Measurements from ENCODE around the gene NRXN3.

NRXN3 gene

GRCh38 chr14:79468486-79468885 lies 1298.3 kb downstream of the NRXN3 start:
- no peak for DNase-seq (ENCODE audit: low spot score)

DNA sequence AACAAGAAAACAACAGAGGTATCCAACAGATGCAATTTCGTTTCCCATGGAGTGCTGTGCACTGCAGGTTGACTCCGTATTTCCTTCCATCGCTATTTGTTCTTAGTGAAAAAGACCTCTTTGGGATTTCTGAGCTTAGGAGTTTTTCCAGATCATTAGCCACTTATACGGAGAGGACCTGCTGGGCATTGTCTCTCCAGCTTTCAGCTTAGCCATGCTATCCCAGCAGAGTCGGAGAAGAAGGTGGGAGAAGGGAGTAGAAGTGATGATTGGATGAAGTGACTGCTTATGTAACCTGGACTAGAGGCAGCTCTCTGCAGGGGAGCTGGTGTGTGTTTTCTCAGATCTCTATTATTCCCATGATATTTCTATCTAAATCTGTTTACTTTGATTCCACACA lies 1303.5 kb downstream of the NRXN3 start:
- DNase-seq (ENCODE audit: low spot score), result no peak

- no peak for DNase-seq (ENCODE audit: low spot score)
Observed at GRCh38 chr14:79475887-79476532, 1305.8 kb downstream of the NRXN3 start.

DNA sequence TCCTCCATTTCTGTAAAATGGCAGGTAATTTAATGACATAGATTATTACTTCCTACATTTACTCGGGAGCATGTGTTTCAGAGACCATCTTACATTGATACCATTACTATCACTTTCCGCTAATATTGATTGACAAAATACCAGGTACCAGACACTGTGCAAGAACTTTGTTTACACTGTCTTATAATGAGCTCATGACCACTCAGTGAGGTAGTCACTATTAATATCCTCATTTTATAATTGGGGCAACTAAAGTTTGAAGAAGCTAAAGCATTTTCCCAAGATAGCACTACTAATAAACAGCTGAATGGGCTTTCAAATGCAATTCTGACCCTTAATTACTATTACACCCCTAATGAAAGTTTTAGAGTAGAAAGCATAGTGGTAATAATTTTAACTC lies 1306.4 kb downstream of the NRXN3 start:
- DNase-seq (ENCODE audit: low spot score), result no peak

DNA sequence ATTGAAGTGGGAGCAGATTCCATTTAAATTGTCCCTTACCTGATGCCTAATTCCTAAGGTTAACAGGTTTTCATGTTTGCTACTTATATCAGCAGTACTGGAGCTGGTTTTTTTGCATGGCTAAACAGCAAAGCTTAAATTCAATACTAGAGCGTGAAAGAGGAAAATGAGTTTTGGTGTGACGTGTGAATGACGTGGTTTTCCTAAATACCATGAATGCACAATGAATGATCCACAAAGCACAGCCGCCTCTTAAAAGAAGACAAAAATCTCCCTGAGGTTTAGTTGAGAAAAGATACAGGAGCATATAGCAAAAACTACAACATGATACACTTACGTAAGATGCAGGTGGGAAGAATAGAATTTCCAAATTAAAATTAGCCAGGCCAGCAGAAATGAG lies 1310.0 kb downstream of the NRXN3 start:
- no peak for DNase-seq (ENCODE audit: low spot score)

GRCh38 chr14:79482825-79483224 lies 1312.7 kb downstream of the NRXN3 start:
- no peak for DNase-seq (ENCODE audit: low spot score)

DNA sequence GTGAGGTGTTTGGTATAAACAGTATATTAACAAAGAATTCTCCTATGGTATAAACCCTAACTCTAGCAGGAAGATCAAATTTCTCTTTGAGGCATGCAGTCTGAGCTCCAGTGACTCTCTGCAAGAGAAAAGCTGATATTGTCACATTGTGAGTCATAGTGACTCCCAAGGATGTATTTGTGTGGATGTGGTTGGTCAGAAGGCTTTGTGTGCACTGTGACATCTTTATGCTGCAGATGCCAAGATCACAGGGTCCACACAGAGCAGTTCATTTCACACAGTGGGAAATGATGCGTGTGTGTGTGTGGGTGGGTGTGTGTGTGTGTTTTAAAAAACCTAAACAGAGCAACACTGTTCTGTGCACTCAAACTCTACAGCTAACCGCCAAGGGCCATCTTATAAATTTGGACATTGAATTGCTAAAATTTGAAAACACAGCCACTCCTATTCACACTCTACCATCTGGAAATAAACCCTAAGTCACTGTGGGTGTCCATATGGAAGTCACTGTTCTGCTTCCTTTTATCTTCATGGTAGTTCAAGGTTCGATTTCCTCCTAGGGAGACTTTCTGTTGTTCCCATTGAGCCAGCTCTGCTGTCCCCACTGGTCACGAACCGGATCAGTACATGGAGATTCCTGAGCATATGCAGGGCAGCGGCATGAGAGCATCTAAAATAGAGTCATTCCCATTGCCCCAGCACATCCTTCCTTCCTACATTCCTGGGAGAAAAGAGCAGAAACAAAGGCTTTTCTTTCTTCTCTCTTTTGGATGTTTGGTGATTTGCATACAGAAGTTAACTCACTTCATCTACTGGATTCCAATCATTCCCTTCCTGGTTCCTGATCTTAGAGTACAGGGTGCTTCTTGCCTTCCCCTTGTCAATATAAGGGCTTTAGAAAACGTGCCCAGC lies 1313.6 kb downstream of the NRXN3 start:
- DNase-seq (ENCODE audit: low spot score), result no peak

DNA sequence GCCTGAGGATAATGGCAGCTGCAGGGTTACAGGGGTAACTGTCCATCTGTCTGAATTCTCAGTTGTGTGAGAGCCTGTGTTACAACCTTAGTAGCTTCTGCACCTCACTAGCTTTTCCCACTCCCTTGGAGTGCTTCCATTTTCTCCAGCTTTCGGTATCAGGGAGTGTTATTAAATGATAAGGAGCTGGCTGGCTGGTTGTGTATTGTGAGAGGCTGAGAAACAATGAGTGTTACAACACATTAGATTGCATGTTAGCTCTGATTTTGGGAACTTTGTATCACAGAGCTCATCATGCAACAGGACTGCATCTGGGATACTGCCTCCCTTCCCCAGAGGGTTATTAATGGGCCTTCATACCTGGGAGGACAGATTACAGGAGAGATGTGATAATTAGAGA lies 1317.5 kb downstream of the NRXN3 start:
- DNase-seq (ENCODE audit: low spot score), result no peak

- DNase-seq (ENCODE audit: low spot score), result no peak
Observed at GRCh38 chr14:79491161-79491560, 1321.0 kb downstream of the NRXN3 start.

- no peak for DNase-seq (ENCODE audit: low spot score)
Observed at GRCh38 chr14:79493081-79493645, 1323.0 kb downstream of the NRXN3 start.

GRCh38 chr14:79496701-79497100 lies 1326.5 kb downstream of the NRXN3 start:
- no peak for DNase-seq (ENCODE audit: low spot score)

- DNase-seq (ENCODE audit: low spot score), result no peak
Observed at GRCh38 chr14:79500489-79500888, 1330.3 kb downstream of the NRXN3 start.

DNA sequence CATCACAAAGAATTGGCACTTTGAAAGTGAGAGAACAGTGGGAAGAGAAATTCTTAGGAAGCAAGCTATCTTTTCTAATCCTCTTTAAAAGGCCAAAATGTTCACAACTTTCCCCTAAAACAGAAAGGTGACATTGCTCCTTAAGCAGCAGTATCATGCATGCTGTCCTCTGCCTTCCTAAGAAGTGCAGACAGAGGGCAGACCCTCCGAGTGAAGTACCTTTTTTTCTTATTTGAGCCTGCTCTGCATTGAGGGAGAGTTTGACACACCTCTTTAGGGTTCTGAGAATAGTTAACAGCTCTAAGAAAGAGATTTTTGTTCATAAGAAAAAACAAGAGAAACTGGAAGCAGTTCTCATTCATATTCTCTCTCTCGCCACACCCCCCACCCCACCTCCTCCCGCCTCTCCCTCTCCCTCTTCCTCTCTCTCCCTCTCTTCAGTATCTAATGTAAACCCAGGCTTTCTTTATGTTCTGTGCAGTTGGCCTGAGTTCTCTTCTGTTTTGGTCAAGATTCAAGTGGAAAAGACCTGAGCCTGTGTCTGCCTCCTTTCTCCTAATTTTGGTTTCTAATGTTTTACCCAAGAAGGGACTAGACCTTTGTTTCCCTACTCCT lies 1332.1 kb downstream of the NRXN3 start:
- no peak for DNase-seq (ENCODE audit: low spot score)

- no peak for DNase-seq (ENCODE audit: low spot score)
Observed at GRCh38 chr14:79502751-79503148, 1332.6 kb downstream of the NRXN3 start.

- DNase-seq (ENCODE audit: low spot score), result no peak
Observed at GRCh38 chr14:79510659-79511058, 1340.5 kb downstream of the NRXN3 start.

DNA sequence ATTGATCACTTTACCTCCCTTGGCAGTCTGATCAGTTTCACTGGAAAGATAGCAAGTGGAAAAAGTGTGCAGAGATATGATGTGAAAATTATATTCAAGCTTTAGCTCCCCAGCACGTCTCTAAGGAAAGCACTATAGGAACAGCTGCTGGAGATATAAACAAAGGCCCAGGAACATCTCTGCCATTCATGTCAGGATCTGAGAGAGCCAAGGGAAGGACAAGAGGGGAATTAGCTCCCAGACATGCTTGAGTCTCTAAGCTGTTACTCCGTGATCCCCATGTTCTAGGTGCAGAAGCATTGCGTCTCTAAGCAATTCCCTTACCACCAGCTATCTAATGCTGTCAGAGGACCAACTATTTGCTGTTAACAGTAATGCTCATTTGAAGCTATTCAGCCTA lies 1341.0 kb downstream of the NRXN3 start:
- no peak for DNase-seq (ENCODE audit: low spot score)

DNA sequence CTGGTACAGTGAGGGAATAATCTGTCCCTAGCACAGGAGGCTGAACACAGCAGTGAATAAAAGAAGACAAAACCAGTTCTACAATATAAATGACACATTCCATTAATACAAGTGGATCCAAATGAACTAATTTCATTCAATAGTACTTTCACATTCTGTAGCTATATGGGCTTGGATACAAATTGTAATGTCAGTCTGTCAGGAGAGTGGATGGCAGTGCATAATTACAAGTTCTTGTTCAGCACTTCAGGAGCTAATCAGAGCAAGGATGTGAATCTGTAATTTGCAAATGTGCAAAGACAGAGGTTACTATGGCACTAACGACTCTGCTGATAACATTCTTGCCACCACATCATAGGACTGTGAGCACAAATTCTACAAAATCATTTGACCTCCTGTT lies 1343.3 kb downstream of the NRXN3 start:
- no peak for DNase-seq (ENCODE audit: low spot score)

DNA sequence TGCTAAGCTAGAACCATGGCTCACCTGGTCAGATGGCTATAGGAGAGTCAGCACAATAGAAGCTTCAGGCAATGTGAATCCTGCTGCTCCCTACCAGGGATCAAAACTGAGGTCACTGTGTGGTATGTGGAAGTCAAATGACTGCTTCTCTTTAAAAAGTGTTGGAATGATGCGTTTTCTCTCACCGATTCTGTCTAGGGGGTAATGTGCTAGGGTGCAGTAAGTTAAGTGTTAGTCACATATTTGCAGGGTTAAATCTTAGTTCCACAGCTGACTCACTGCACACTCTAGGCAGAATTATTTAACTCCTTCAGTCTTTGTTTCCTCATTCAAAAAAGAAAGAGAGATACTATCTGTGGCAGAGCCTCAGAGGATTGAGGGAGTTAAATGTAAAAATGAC lies 1344.5 kb downstream of the NRXN3 start:
- DNase-seq (ENCODE audit: low spot score), result no peak

DNA sequence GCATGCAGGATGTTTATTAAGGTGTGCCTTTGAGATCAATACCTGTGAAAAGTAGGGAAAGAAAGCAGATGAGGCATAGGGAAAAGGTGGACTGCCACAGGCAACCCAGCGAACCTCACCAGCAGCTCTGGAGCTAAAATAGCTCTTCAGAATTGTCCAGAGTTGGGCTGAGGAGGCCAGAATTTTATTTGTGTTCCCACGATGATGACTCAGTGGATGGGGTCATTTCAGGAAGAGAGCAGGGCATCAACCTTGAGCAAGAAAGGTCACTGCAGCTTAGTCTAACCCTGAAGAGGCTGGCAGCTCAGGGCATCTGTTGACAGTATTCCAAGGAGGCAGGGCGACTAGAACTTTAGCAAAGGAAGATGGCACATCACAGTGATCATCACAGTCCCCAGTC lies 1345.0 kb downstream of the NRXN3 start:
- DNase-seq (ENCODE audit: low spot score), result no peak

DNA sequence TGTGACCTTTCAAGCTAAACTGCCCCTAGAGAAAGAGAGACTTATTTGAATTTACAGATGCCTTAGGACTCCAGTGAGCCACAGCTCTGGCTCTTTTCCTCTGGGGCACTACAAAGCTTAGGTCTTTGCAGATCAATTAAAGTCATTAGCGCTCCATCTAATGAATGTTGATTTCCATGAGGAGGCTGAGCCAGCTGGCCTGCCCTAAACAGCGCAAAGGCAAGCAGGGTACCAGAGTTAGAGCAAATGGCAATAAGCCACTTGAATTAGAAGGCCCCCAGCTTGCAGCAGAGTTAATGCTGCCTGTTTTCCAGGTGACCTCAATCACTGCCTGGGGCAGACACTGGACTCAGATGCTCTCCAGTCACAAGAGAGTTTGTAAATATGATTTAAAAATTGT lies 1345.8 kb downstream of the NRXN3 start:
- DNase-seq (ENCODE audit: low spot score), result no peak

- DNase-seq (ENCODE audit: low spot score), result no peak
Observed at GRCh38 chr14:79525416-79525815, 1355.2 kb downstream of the NRXN3 start.

DNA sequence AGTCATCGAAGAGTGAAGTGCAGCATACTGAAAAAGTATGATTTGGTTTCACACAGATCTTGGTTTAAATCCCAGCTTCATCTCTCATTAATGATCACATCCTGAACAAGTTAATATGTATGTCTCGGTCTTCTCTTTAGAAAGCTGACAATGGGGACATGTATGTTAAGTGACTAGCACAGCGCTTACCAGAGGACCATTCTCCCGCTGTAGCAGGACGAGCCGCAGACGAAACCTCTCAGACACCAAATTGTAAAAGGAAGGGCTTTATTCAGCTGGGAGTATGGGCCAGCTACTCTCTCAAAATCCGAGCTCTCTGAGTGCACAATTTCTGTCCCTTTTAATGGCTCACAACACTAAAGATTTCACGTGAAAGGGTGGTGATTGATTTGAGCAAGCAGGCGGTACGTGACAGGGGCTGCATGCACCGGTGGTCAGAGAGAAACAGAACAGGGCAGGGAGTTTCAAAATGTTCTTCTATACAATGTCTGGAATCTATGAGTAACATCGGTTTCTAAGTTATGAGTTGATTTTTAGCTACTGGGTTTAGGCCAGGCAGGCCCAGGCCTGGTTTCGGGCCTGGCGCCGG lies 1358.7 kb downstream of the NRXN3 start:
- no peak for DNase-seq (ENCODE audit: low spot score)
